Hair follicle dermal papilla cell (primary cell): ENCODE data around the gene IFIT5. TPM values are rescaled to one million over a fixed set of nuclear protein-coding genes. Genes with fewer than 3 reads are reported as not detected.

Experiments used
- total RNA-seq: library from RNA; depleted of rRNA; stranded (reverse); fragments of >200 nt; gene quantifications from 2 replicates; pipeline ENCODE4 v1.2.3, GENCODE V29; 2012

Gene IFIT5
- 50.6 and 54.8 TPM in 2 replicates for total RNA-seq

GRCh38 chr10:89414146-89414878 is at the start of gene IFIT5:
TSS of gene IFIT5 (plus strand) at chr10:89414568. CDS start at chr10:89414799, 231 bp downstream.

GRCh38 chr10:89377705-89378637 is 36.4 kb upstream of the IFIT5 start, which contains the start of gene IFIT1B:
TSS of gene IFIT1B (plus strand) at chr10:89378056. CDS start at chr10:89378136, 80 bp downstream.

GRCh38 chr10:89391907-89392756 is 22.2 kb upstream of the IFIT5 start, which contains the start of gene IFIT1:
TSS of gene IFIT1 (plus strand) at chr10:89392623. CDS start at chr10:89392713, 90 bp downstream.

Other genes starting within 250 kb of the IFIT5 start
- gene CH25H, start 207.3 kb upstream of the IFIT5 start, total RNA-seq = 48.0 and 83.4 TPM in 2 replicates
- gene LIPA, start 162.8 kb upstream of the IFIT5 start, total RNA-seq = 94.3 and 121 TPM in 2 replicates
- 10.9 and 11.9 TPM in 2 replicates for gene IFIT2, start 112.5 kb upstream of the IFIT5 start, total RNA-seq
- 59.5 and 59.7 TPM in 2 replicates for gene IFIT3, start 86.6 kb upstream of the IFIT5 start, total RNA-seq
- under 0.01 TPM in 1 of 2 replicates, not detected in the other for gene IFIT1B, start 36.5 kb upstream of the IFIT5 start, total RNA-seq
- gene IFIT1, start 21.9 kb upstream of the IFIT5 start, total RNA-seq = 35.3 and 36.5 TPM in 2 replicates
- not detected in 2 replicates for gene SLC16A12, start 121.0 kb downstream of the IFIT5 start, total RNA-seq
- 4.0 and 5.7 TPM in 2 replicates for gene PANK1, start 230.7 kb downstream of the IFIT5 start, total RNA-seq